ENCODE data around the gene TSHZ2.
"Not testable (repeated sequence)": the region's sequence is repeated elsewhere in the genome, so short reads cannot be mapped to it uniquely, and the experiment has no call there.

Gene TSHZ2

DNA sequence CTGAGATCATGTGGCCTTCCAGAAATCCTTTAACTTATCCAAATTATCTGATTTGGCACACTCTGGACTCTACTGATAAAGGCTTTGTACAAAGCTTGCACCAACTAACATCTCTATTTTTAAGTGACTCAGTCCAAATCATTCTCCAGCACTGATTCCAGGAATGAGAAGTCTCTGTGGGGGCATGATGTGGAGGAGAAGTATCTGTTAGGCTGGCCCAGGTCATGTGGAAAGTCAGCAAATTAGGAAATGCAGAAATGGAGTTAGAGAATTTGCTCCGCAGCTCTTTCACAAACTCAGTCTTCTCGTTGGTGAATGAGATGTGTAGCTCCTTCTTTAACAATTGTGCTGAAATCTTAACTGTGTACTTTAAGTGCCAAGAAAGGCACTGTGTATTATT lies 455.8 kb downstream of the TSHZ2 start:
- in situ Hi-C loops (cut with MboI; ENCODE audit: low sequenced_read_pairs) = no loop called here

DNA sequence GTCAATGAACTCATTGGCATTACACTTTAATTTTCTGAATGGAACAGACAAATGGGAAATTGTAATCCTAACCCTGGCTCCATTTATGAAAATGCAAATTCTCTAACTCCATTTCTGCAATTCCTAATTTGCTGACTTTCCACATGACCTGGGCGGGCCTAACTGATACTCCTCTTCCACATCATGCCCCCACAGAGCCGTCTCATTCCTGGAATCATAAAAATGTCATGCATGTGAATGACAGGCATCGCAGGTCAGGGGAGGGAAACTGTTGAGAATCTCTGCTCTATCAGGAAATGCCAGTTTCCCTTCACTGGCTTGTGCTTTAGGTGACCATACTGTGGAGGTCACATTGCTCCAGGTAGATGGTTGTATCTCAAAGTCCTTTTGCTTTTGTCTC lies 456.4 kb downstream of the TSHZ2 start:
- in situ Hi-C loops (cut with MboI; ENCODE audit: low sequenced_read_pairs) = no loop called here

DNA sequence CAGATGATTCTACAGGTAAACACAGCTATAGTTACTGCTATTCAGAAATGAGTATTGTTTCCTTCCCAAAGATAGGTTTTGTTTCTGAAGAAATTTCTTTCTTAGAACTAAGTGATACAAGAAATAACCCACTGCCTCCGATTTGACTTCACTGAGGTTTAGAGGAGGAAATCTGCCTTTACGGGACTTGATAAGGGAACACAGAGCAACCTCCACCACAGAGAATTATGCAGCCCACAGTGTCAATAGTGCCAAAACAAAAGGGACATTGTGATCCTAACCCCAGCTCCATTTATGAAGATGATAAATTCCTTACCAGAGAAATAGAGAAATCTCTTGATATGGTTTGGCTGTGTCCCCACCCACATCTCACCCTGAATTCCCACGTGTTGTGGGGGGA lies 456.8 kb downstream of the TSHZ2 start:
- in situ Hi-C loops (cut with MboI; ENCODE audit: low sequenced_read_pairs) = no loop called here

DNA sequence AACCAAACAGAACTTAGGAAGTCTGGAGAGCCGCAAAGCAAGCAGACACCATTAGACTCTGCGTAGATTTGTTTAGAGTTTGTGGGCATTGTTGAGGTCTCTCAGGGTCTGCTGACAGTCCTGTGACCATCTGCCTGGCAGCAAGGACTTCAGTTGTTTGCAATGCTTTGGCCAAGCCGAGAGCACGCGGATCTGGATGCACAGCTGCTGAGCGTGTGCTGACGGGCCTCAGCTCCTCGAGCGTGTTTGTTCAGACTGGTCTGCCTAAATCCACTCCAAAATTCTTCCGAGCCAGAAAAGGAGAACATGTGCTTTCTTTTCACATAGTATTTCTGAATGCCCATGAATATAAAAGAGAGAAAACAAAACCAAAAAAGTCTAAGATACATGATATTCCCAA lies 462.5 kb downstream of the TSHZ2 start:
- in situ Hi-C loops (cut with MboI; ENCODE audit: low sequenced_read_pairs) = no loop called here

DNA sequence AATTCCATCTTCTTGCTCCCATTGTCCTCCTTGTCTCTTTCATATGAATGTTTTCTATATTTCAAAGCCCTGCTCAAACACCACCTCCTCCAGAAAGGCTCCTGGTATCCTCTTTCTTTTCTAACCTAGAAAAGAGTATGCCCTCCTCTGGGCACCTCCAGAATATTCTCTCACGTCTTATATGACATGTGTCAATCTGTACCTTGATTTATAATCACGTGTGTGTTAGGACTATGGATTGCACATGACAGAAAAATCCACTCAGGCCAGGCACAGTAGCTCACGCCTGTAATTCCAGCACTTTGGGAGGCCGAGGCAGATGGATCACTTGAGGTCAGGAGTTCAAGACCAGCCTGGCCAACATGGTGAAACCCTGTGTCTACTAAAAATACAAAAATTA lies 464.8 kb downstream of the TSHZ2 start:
- in situ Hi-C loops (cut with MboI; ENCODE audit: low sequenced_read_pairs) = not testable (repeated sequence)

DNA sequence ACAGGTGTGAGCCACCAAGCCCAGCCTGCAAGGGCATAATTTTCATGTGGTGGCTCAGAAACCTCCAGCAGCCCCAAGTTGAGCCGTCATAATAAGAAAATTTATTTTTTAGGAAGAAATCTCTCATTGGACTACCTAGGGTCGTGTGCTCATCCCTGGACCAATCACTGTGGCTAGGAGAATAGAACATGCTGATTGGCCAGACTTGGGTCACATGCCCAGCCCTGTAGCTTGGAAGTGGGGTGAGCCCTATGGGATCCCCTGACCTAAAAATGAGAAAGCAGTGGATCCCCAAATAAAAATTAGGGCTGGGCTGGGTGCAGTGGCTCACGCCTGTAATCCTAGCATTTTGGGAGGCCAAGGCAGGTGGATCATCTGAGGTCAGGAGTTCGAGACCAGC lies 466.2 kb downstream of the TSHZ2 start:
- in situ Hi-C loops (cut with MboI; ENCODE audit: low sequenced_read_pairs) = no loop called here

DNA sequence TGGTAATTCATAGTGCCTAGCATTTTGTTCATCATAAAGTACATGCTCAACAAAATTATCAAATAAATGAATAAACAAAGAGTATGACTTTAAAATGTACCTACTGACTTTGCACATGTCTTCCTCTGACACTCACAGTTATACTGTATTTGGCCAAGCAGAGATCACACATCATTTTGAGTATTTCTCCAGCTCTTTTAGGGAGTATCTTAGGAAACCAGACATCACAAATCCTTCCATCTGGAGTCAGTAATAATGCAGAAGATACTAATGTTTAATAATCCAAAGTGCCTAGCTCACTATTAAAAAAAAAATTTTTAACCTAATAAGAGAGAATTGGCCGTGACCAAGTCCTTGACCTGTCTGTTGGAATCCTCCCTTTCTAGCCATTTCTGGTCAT lies 466.9 kb downstream of the TSHZ2 start:
- in situ Hi-C loops (cut with MboI; ENCODE audit: low sequenced_read_pairs) = no loop called here

DNA sequence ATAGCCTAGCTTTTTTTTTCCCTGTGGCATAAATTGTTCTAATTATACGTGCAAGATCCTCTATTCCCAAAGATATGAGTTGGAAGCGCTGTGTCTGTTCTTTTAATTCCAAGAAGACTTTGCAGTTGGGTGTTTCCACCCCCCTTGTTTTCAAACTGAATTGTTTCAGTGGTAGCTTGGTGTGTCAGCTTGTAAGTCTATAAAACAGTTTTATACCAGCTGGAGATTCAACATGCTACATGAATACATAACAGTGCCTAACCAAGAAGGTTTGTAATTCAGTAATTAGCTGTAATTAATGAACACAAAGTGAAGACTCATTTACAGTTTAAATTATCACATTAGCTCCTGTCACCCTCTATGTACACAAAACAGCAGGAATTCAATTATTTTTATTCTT lies 467.5 kb downstream of the TSHZ2 start:
- in situ Hi-C loops (cut with MboI; ENCODE audit: low sequenced_read_pairs) = no loop called here

DNA sequence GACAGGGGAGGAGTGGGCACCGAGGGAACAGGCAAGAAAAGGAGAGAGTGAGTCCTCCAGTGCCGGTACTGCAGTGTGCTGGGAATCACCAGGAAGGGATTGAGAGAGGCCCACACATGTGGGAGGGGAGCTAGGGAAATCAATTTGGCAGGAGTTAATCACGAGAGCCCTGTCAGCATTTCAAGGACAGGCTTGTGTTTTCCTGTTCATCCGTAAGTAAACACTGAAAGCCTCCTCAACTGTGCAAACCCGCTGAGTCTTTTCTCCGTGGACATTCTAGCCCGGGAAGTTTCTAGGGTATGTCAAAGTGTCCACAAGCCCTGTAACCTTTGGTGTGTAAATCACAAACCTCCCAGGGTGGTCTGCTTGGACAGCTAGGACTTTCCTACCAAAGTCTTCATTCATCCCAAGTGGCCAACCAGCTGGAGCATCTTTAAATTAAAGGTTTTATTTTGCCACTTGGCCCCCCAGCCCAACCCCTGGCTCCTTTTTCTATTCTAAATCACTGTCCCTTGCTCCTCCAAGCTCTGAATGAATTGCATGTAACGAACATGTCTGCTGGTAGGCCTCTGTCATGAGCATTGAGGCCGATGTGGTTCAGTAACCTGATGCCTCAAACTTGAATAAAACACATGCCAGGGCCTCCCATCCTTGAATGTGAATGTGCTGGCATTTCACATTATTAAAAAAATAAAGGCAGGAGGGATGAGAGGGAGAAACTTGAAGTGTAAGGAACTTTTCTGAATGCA lies 472.4 kb downstream of the TSHZ2 start:
- in situ Hi-C loops (cut with MboI; ENCODE audit: low sequenced_read_pairs) = no loop called here

DNA sequence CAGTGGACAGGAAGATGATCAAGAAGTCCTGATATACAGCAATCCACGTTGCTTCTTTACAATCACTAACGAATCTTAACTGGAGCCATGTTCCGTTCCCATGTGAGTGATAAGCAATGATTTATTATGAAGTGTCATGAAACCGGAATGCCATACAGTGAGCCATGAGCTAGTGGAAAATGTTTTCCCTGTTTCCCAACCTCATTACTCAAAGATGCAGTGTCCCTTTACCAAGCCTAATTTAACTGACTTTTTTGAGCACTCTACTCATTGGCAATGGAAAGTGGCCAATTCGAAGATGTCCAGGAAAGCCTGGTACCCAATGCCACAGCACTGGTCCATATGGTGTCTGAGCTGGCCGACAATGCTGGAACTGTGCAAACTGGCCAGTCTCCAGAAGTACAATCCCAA lies 473.2 kb downstream of the TSHZ2 start:
- in situ Hi-C loops (cut with MboI; ENCODE audit: low sequenced_read_pairs) = no loop called here

DNA sequence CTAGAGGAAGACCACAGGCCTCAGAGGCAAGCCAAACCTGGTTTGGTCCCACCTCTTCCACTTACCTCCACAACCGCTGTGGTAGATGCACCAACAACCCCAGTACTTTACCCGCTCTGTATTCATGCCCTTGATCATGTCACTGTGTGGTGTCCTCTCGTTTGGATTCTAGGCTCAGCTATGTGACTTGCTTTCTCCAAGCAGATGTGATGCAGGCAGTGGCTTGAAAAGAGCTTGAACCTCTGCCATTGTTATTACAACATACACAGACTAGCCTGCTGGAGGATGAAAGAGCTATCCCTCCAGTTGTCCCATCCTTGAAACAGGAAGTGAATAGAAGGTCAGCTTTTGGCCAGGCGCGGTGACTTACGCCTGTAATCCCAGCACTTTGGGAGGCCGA lies 473.8 kb downstream of the TSHZ2 start:
- in situ Hi-C loops (cut with MboI; ENCODE audit: low sequenced_read_pairs) = no loop called here

DNA sequence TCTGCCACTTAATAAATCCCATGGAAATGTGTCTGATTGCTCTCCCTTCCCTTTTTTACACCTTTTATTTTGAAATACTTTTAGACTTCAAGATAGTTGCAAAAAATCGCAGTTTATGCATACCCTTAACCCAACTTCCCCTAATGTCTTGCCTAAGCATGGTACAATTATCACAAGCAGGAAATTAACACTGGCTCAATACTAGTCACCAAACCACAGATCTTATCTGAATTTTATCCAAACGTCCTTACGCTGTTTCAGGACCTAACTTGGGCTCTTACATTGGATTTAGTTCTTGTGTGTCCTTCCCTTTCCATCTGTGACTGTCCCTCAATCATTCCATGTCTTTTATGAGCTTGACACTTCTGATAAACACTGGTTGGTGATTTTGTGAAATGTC lies 475.2 kb downstream of the TSHZ2 start:
- in situ Hi-C loops (cut with MboI; ENCODE audit: low sequenced_read_pairs) = no loop called here

DNA sequence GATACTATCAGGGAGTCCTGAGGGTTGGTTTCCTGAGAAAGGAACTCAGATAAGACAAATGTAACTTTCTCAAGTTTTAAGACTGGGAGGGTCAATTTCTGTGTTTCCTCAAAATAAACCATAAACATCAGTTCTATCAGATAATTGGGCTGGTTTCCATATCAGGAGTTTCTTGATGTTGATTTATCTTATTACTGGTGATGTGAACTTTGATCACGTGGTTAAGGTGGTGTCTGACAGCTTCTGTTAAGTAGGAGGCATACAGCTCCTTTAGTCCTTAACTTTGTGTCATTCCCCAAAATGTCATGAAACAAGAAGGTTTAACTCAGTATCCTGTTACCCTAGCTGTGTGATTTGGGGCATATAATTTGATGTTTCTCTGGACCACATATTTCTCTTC lies 476.3 kb downstream of the TSHZ2 start:
- in situ Hi-C loops (cut with MboI; ENCODE audit: low sequenced_read_pairs) = no loop called here

DNA sequence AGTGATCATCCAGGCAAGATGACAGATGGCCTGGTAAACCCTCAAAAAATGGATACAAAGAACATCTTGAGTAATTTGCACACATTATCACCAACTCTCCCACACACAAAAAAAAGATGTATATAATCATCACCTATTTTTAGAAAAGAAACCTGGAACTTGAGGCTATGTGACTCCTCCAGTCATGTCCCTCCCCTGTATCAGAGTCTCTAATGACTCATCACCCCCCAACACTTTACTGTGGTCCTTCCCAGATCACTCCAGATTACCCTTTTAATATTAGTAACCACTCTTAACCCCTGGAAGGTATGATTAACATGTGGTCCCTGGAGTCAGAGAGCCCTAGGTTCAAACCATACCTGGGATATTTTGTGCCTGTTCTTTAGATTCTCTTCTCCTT lies 476.7 kb downstream of the TSHZ2 start:
- in situ Hi-C loops (cut with MboI; ENCODE audit: low sequenced_read_pairs) = no loop called here

DNA sequence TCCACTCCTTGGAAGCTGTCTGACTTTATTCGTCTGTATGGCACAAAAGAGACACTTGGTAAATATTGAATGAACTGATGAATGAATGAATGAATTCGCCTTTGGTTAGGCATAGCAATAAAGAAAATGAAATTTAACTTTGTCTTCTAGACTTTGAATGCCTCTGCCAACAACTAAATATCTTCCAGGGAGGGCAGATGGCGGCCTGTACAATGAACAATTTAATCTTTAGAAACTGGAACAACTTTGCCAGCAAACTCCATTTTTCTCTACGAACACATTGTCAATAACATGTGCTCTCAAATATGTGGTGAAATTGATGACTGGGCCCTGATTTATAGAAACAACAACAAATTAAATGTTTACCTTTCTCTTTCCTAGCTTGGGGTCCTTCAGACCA lies 480.9 kb downstream of the TSHZ2 start:
- in situ Hi-C loops (cut with MboI; ENCODE audit: low sequenced_read_pairs) = no loop called here

DNA sequence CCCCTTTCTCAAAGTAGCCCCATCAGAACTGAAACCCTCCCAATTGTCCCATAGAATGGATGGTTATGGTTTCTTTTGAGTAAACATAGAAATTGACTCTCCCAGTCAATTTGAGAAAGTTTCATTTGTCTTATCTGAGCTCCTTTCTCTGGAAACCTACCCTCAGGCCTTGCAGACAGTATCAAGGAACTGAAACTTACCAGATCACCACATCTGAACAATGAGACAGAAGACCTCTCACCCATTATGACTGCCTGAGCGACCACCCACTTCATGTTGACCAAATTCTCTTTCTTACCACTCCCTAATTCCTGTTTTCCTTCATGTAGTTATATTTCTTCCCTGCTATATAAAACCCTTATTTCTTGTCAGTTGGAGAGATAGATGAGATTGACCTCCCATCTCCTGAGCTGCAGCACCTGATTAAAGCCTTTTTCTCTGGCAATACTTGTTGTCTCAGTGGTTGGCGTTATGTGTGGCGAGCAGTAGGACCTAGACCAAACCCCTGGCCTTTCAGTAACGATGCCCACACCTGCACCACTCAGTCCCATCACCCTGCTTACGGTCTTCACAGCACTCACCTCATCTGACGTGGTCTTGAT lies 482.6 kb downstream of the TSHZ2 start:
- in situ Hi-C loops (cut with MboI; ENCODE audit: low sequenced_read_pairs) = no loop called here

DNA sequence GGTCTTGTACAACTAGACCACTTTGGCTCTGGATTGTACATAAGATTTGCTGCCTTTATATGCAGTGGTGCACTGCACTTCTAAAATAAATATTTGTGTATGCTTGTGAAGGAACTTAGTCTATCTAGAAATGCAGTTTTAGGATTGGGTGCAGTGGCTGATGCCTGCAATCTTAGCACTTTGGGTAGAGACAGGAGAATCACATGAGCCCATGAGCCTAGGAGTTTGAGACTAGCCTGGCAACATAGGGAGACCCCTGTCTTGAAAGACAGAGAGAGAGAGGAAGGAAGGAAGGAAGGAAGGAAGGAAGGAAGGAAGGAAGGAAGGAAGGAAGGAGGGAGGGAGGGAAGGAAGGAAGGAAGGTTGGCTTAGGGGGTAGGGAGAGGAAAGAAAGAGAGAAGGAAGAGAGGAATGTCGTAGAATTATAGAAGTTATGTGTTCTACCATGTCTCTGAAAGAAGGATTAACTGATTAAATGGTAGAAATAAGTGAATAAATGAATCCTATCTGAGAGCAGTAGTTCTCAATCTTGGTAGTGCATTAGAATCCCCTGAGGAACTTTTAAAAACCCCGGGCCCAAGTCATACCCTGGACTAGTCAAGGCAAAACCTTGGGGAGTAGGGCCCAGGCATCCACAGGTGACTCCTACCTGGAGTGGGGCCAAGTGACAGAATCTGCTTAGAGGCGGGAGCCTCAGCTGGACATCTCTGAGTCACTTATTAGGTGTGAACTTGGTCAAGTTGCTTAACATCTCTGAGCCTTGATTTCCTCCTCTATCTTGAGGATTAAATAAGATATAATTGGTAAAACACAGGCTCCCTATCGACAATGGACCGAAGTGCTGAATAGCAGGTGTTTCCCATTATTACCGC lies 491.2 kb downstream of the TSHZ2 start:
- in situ Hi-C loops (cut with MboI; ENCODE audit: low sequenced_read_pairs) = no loop called here

DNA sequence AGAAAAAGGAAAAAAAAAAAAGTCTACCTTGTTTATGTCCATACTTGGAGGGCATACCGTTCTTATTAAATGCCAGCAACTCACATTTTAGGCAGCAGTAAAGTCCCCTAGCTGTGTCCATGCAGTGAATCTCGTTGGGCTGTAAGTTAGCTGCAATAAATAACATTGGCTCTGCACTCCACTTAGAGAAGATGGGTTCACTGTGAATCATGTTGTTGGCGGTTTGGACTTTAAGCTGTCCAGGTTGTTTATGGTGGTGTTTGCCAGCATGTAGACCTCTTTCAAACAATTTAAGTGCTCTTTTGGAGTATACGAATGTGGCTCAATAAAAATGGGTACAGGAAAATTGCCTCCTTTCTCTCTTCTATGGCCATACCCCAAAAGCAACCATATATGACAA lies 494.1 kb downstream of the TSHZ2 start:
- in situ Hi-C loops (cut with MboI; ENCODE audit: low sequenced_read_pairs) = no loop called here

DNA sequence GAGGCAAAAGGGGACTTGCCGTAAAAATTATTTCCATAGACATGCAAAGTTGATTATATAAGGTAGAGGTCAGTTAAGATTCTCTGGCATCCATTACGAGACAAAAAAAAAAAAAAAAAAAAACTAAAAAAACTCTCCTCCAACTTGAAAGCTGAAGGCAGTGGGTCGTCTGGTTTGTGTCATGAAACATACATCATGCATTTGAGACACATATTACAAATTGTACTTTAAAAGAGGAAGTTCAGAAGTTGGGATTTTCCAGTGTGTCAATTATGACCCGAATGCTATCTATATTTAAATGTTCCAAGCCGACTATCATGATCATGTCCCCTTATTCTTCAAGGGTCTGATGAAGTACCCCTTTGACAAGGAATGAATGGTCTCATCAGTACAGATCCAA lies 496.4 kb downstream of the TSHZ2 start:
- in situ Hi-C loops (cut with MboI; ENCODE audit: low sequenced_read_pairs) = no loop called here

DNA sequence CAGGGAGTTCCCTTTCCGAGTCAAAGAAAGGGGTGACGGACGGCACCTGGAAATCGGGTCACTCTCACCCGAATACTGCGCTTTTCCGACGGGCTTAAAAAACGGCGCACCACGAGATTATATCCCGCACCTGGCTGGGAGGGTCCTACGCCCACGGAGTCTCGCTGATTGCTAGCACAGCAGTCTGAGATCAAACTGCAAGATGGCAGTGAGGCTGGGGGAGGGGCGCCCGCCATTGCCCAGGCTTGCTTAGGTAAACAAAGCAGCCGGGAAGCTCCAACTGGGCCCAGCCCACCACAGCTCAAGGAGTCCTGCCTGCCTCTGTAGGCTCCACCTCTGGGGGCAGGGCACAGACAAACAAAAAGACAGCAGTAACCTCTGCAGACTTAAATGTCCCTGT lies 500.7 kb downstream of the TSHZ2 start:
- in situ Hi-C loops (cut with MboI; ENCODE audit: low sequenced_read_pairs) = not testable (repeated sequence)

DNA sequence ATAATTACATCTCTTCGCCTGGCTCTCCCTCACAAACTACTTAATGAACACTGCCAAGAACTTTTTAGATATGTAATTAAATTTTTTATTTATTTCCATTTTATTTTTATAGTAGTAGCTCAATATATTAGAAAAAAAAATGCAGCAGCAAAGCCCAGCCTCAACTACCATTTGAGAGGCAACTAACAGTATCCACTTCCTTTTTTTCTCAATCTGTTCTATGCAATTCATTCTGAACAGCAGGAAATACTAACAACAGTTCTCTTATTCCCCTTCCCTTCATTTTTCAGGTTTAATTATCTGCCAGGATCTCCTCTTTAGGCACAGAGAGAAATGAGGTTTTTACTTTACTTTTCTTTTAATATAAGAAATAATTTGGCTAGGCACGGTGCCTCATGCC lies 508.8 kb downstream of the TSHZ2 start:
- in situ Hi-C loops (cut with MboI; ENCODE audit: low sequenced_read_pairs) = no loop called here

Measured in hTERT RPE-1 (cell line).